ENCODE data around the gene OR5AL1. TPM values are rescaled to one million over a fixed set of nuclear protein-coding genes. Genes with fewer than 3 reads are reported as not detected.
"Not testable (repeated sequence)": the region's sequence is repeated elsewhere in the genome, so short reads cannot be mapped to it uniquely, and the experiment has no call there.

Gene OR5AL1
- not detected for polyA plus RNA-seq (ENCODE audit: insufficient read length)

- DNase-seq = no peak
Measured at GRCh38 chr11:56412396-56412795, at the start of gene OR5AL1. Gene OR5AL1, plus strand, starts transcription at chr11:56412696.

GRCh38 chr11:56375324-56375723 is 37.2 kb upstream of the OR5AL1 start, which contains the start of gene OR8U1:
Gene OR8U1, plus strand, starts transcription at chr11:56375624. Its CDS starts 0 bp downstream, at chr11:56375624.
- no peak for DNase-seq

GRCh38 chr11:56380120-56380519 is 32.4 kb upstream of the OR5AL1 start:
- DNase-seq = no peak

GRCh38 chr11:56394381-56394780 is 18.1 kb upstream of the OR5AL1 start:
- DNase-seq = no peak

GRCh38 chr11:56396047-56396446 is 16.4 kb upstream of the OR5AL1 start:
- DNase-seq = no peak

- not testable (repeated sequence) for DNase-seq
Measured at GRCh38 chr11:56401858-56402461, 10.5 kb upstream of the OR5AL1 start.

- no peak for DNase-seq
Measured at GRCh38 chr11:56404393-56404792, 8.1 kb upstream of the OR5AL1 start.

GRCh38 chr11:56410801-56411200 is 1.7 kb upstream of the OR5AL1 start:
- no peak for DNase-seq

- no peak for DNase-seq
Measured at GRCh38 chr11:56453521-56453920, 41.0 kb downstream of the OR5AL1 start.

- no peak for DNase-seq
Measured at GRCh38 chr11:56457076-56457475, 44.6 kb downstream of the OR5AL1 start.

Other genes with a start within 250 kb of the OR5AL1 start
- not detected for gene OR5J2, start 236.1 kb upstream of the OR5AL1 start, polyA plus RNA-seq (ENCODE audit: insufficient read length)
- not detected for gene OR5T2, start 178.4 kb upstream of the OR5AL1 start, polyA plus RNA-seq (ENCODE audit: insufficient read length)
- gene OR5T3, start 160.4 kb upstream of the OR5AL1 start, polyA plus RNA-seq (ENCODE audit: insufficient read length) = not detected
- gene OR5T1, start 138.5 kb upstream of the OR5AL1 start, polyA plus RNA-seq (ENCODE audit: insufficient read length) = not detected
- not detected for gene OR8H1, start 120.4 kb upstream of the OR5AL1 start, polyA plus RNA-seq (ENCODE audit: insufficient read length)
- not detected for gene OR8K3, start 97.6 kb upstream of the OR5AL1 start, polyA plus RNA-seq (ENCODE audit: insufficient read length)
- gene OR8K1, start 66.7 kb upstream of the OR5AL1 start, polyA plus RNA-seq (ENCODE audit: insufficient read length) = not detected
- not detected for gene OR8J1, start 58.4 kb upstream of the OR5AL1 start, polyA plus RNA-seq (ENCODE audit: insufficient read length)
- not detected for gene OR8U1, start 37.1 kb upstream of the OR5AL1 start, polyA plus RNA-seq (ENCODE audit: insufficient read length)
- not detected for gene OR5M3, start 60.7 kb downstream of the OR5AL1 start, polyA plus RNA-seq (ENCODE audit: insufficient read length)
- not detected for gene OR5M8, start 78.7 kb downstream of the OR5AL1 start, polyA plus RNA-seq (ENCODE audit: insufficient read length)
- gene OR5M11, start 130.6 kb downstream of the OR5AL1 start, polyA plus RNA-seq (ENCODE audit: insufficient read length) = not detected
- gene OR5M10, start 165.0 kb downstream of the OR5AL1 start, polyA plus RNA-seq (ENCODE audit: insufficient read length) = not detected
- gene OR5M1, start 202.2 kb downstream of the OR5AL1 start, polyA plus RNA-seq (ENCODE audit: insufficient read length) = not detected
- gene OR5AP2, start 229.7 kb downstream of the OR5AL1 start, polyA plus RNA-seq (ENCODE audit: insufficient read length) = not detected